Spleen (tissue), 11 donors: ENCODE data around the gene SDK2. TPM values are rescaled to one million over a fixed set of nuclear protein-coding genes. Genes with fewer than 3 reads are reported as not detected.

Source experiments
- DNase-seq: peaks from one replicate; pipeline ENCODE4 v3.0.0-alpha.2; 2020
- H3K27ac ChIP-seq, 8 donors: fragments of 200-600 bp; sonication (generic) in 7 of 8; 1 replicate in 4 of 8; 2 replicates in 4 of 8; pipeline versions ENCODE4 v1.5.0 to v1.8.0; 2016 to 2021; ENCODE audit warnings: inconsistent platforms in 4 of 8, mild to moderate bottlenecking in 4 of 8, moderate library complexity in 1 of 8
- H3K27me3 ChIP-seq, 7 donors: fragments of 200-600 bp; sonication (generic) in 6 of 7; replicated peaks in 1 of 7; 1 replicate in 4 of 7; 2 replicates in 3 of 7; pipeline versions ENCODE4 v1.5.0 to v1.8.0; 2016 to 2021; ENCODE audit warnings: inconsistent platforms in 3 of 7, mild to moderate bottlenecking in 1 of 7
- H3K36me3 ChIP-seq, 6 donors: fragments of 200-600 bp; sonication (generic) in 5 of 6; 1 replicate in 4 of 6; 2 replicates in 2 of 6; pipeline versions ENCODE4 v1.5.0 to v1.8.0; 2016 to 2021; ENCODE audit warnings: inconsistent platforms in 2 of 6
- H3K4me1 ChIP-seq, 6 donors: fragments of 200-600 bp; sonication (generic) in 5 of 6; 1 replicate in 3 of 6; 2 replicates in 3 of 6; pipeline versions ENCODE4 v1.5.0 to v1.8.0; 2016 to 2021; ENCODE audit warnings: inconsistent platforms in 3 of 6
- H3K4me3 ChIP-seq, 8 donors: fragments of 200-600 bp; sonication (generic) in 7 of 8; 1 replicate in 4 of 8; 2 replicates in 4 of 8; pipeline versions ENCODE4 v1.5.0 to v1.8.0; 2016 to 2021; ENCODE audit warnings: inconsistent platforms in 4 of 8, mild to moderate bottlenecking in 4 of 8, moderate library complexity in 2 of 8
- H3K9me3 ChIP-seq, 8 donors: fragments of 200-600 bp; sonication (generic) in 7 of 8; 1 replicate in 4 of 8; 2 replicates in 4 of 8; pipeline versions ENCODE4 v1.5.0 to v1.8.0; 2016 to 2021; ENCODE audit warnings: inconsistent platforms in 4 of 8
- CTCF ChIP-seq, 11 experiments: fragments of 200-600 bp in 7 of 11; fragments of 450-650 bp in 4 of 11; sonication (generic) in 4 of 11; IDR thresholded peaks in 8 of 11; conservative IDR thresholded peaks in 3 of 11; 1 replicate in 7 of 11; 2 replicates in 4 of 11; pipeline versions ENCODE4 v1.4.0 to v1.8.0; 2016 to 2021; ENCODE audit warnings: antibody characterized with exemption in 11 of 11, inconsistent platforms in 4 of 11, mild to moderate bottlenecking in 1 of 11
- POLR2A ChIP-seq, 3 donors: fragments of 450-650 bp; IDR thresholded peaks; one replicate each; pipeline ENCODE4 v1.5.1; 2017; ENCODE audit warnings: antibody characterized with exemption in 3 of 3, mild to moderate bottlenecking in 1 of 3
- POLR2AphosphoS5 ChIP-seq, 3 donors: sonication (generic); formaldehyde crosslinking; IDR thresholded peaks; one replicate each; pipeline ENCODE4 v1.5.1; 2017; ENCODE audit warnings: antibody characterized with exemption in 3 of 3
- WGBS, 5 donors: extraction: QIAGEN DNeasy Blood & Tissue Kit in 3 of 5; methylation state at CpG; one replicate each; pipeline versions ENCODE4 v1.1.5 to v1.1.7; 2013 to 2018; 5-methylcytosine and 5-hydroxymethylcytosine counted together
- intact Hi-C: fragments of 100-400 bp; cut with DNase I; formaldehyde crosslinking; loops from one replicate; pipeline ENCODE4 v1.15.0; 2023; ENCODE audit warnings: low total_unique reads
- polyA plus RNA-seq, 3 donors: library from polyadenylated mRNA; stranded (reverse); fragments of 200-250 nt; gene quantifications; one replicate each; pipeline ENCODE4 v1.2.1, GENCODE V29; 2013
- total RNA-seq, 7 donors: library from RNA; depleted of rRNA in 3 of 7; stranded (reverse); fragments of >200 nt in 3 of 7; fragmentation: NEBNext Ultra II Directional in 4 of 7; extraction: Animal tissue kit (Norgen Biotek cat#: 25700) in 4 of 7; gene quantifications; one replicate each; pipeline versions ENCODE4 v1.1.0 to v1.2.1, GENCODE V29; 2016 to 2021
- donor health status: healthy with polysubstance abuse.
- donor health status: DM: no; HTN: no; CAD: no; lungs with moderate emphysema.
- donor health status: DM: no; HTN: no; CAD: no.
- donor health status: Bipolar disorder and iron deficiency.
- donor health status: healthy.
- donor health status: DM: no; HTN: no; CAD: no.
- donor health status: DM: yes; HTN: yes; CAD: no.

Gene SDK2
- total and polyA plus RNA-seq, 10 donors = 0.86 to 16.5 (median 9.7) TPM

GRCh38 chr17:73633736-73634135 is 10.5 kb downstream of the SDK2 start:
- Histone ChIP-seq H3K4me1 (no peaks in the 10 kb centered on the region), H3K4me3 (no peak overlapping the region), H3K27ac (no peak overlapping the region), H3K36me3 (no peaks in the 10 kb centered on the region), H3K9me3 (no peaks in the 10 kb centered on the region), H3K27me3 (no peaks in the 10 kb centered on the region)
- 88 to 97% (median 94%) methylated on average over 8 of the region's 8 CpGs for WGBS, 5 donors
- no peak for TF ChIP-seq POLR2AphosphoS5 (IDR thresholded peaks at IDR 0.05)
- no peak for TF ChIP-seq POLR2A (IDR thresholded peaks at IDR 0.05)
- no peak for TF ChIP-seq CTCF (IDR thresholded peaks at IDR 0.05 in 8 of 11, conservative IDR thresholded peaks at IDR 0.05 in 3 of 11)
- peak; percentile 4 for DNase-seq
- intact Hi-C loops = no loop called here

DNA sequence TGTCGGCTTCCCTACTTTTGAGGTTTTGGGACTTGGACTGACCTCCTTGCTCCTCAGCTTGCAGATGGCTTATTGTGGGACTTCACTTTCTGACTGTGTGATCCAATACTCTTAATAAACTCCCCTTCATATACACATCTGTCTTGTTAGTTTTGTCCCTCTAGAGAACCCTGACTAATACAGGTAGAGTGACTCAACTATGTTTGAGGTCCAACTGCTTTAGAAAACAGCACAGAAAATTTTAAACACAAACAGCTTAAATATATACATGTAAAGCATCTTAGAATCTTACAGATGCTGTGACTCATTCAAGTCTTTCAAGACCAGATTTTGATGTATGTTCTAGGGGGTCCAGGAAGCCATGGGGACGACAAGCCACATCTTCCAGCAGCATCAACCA is 11.7 kb downstream of the SDK2 start:
- Histone ChIP-seq H3K27me3 (no peaks in the 10 kb centered on the region), H3K4me3 (no peak overlapping the region), H3K9me3 (no peaks in the 10 kb centered on the region), H3K36me3 (no peaks in the 10 kb centered on the region), H3K27ac (no peak overlapping the region), H3K4me1 (no peaks in the 10 kb centered on the region)
- DNase-seq = no peak
- TF ChIP-seq POLR2A (IDR thresholded peaks at IDR 0.05) = no peak
- TF ChIP-seq CTCF (IDR thresholded peaks at IDR 0.05 in 8 of 11, conservative IDR thresholded peaks at IDR 0.05 in 3 of 11) = no peak
- no peak for TF ChIP-seq POLR2AphosphoS5 (IDR thresholded peaks at IDR 0.05)
- 82 to 92% (median 90%) methylated on average over 2 of the region's 2 CpGs for WGBS, 5 donors
- intact Hi-C loops = no loop called here

DNA sequence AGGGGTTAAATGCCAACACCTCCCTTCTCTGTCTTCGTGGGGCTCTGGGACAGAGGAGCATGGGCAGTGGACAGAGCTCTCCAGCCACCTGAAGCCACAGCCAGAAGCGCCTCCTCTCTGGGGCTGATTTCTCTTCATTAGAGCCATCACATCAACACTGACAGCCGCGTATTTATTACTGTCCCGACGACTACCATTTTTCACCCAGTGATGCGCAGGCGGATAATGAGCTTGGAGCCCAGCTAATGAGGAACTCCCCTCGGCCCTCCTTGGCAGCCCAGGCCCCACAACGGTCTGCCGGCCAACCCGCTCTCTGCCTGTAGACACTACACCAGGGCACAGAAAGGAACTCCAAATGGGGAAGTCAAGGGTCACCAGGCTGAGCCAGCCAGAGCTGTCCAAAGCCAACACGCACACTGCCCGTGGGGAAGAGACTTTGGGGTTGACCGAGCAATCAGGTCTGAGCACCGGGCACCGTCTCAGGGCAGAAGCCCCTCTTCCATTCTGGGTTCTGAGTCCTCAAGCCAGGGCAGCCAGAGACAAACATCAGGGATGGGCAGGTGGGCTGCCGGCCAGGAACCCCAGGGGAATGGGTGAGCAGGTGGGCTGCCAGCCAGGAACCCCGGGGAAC is 13.2 kb downstream of the SDK2 start:
- Histone ChIP-seq H3K4me3 (no peak overlapping the region), H3K36me3 (no peaks in the 10 kb centered on the region), H3K27me3 (no peaks in the 10 kb centered on the region), H3K4me1 (no peaks in the 10 kb centered on the region), H3K9me3 (no peaks in the 10 kb centered on the region), H3K27ac (no peak overlapping the region)
- no peak for TF ChIP-seq CTCF (IDR thresholded peaks at IDR 0.05 in 8 of 11, conservative IDR thresholded peaks at IDR 0.05 in 3 of 11)
- no peak for TF ChIP-seq POLR2A (IDR thresholded peaks at IDR 0.05)
- TF ChIP-seq POLR2AphosphoS5 (IDR thresholded peaks at IDR 0.05) = no peak
- peak; percentile 60 for DNase-seq
- intact Hi-C loops = no loop called here
- WGBS, 5 donors = 75 to 85% (median 82%) methylated on average over 17 to 19 of the region's 19 CpGs

GRCh38 chr17:73630531-73630930 is 13.7 kb downstream of the SDK2 start:
- TF ChIP-seq POLR2AphosphoS5 (IDR thresholded peaks at IDR 0.05) (no peak), POLR2A (IDR thresholded peaks at IDR 0.05) (no peak), CTCF (IDR thresholded peaks at IDR 0.05 in 8 of 11, conservative IDR thresholded peaks at IDR 0.05 in 3 of 11) (no peak)
- peak; percentile 42 for DNase-seq
- WGBS, 5 donors = 78 to 93% (median 88%) methylated on average over 5 to 6 of the region's 6 CpGs

More at GRCh38 chr17:73630531-73630930, 13.7 kb downstream of the SDK2 start:
- Histone ChIP-seq H3K27ac (no peak overlapping the region), H3K27me3 (no peaks in the 10 kb centered on the region), H3K36me3 (no peaks in the 10 kb centered on the region), H3K4me3 (no peak overlapping the region), H3K9me3 (no peaks in the 10 kb centered on the region), H3K4me1 (no peaks in the 10 kb centered on the region)
- intact Hi-C loops = no loop called here
